OCI-LY1 (cell line): ENCODE data around the gene PACS2.

Experiments
- CTCF ChIP-seq: fragments of 200-600 bp; sonication (generic), shearing (Covaris generic); IDR thresholded peaks from 2 replicates; pipeline ENCODE4 v1.5.1; 2017; ENCODE audit warnings: mild to moderate bottlenecking, antibody characterized with exemption, low read length, moderate library complexity, mixed read lengths
- EZH2 ChIP-seq: fragments of 200-600 bp; sonication (generic), shearing (Covaris generic); IDR thresholded peaks from 2 replicates; pipeline ENCODE4 v1.8.0; 2017; ENCODE audit warnings: borderline replicate concordance, mixed run types, mild to moderate bottlenecking, antibody characterized with exemption, low read length, moderate library complexity, mixed read lengths

GRCh38 chr14:105309371-105309770 is 5.2 kb upstream of the PACS2 start:
- TF ChIP-seq EZH2 (no peak), CTCF (no peak)
